HCT116 (cell line): ENCODE data around the gene ZSWIM4. TPM values are rescaled to one million over a fixed set of nuclear protein-coding genes. Genes with fewer than 3 reads are reported as not detected.

Source experiments
- ATAC-seq: fragments of 200-7000 bp; cut with Tn5 transposase; 2 replicates; pipeline ENCODE4 v1.9.1; 2020; ENCODE audit warnings: mild to moderate bottlenecking, moderate library complexity
- BruUV-seq: library from RNA; stranded (reverse); fragments of 400-500 nt; replicated peaks from 2 replicates; lab custom pipeline; 2021; lab: Mats Ljungman, UMichigan
- CTCF ChIA-PET: fragments of 300-600 bp; sonication (Branson Sonifier 250); formaldehyde crosslinking; loops from one replicate; lab custom pipeline; 2021; ENCODE audit warnings: antibody characterized with exemption; lab: Charles Lee
- POLR2A ChIA-PET: fragments of 300-600, 350-600 bp; sonication (Branson Sonifier 250); formaldehyde crosslinking; loops from one replicate; lab custom pipeline; 2021; ENCODE audit warnings: antibody characterized with exemption; lab: Charles Lee
- RAD21 ChIA-PET, 2 experiments: fragments of 300-600 bp; sonication (Branson Sonifier 250); formaldehyde crosslinking; loops; one replicate each; lab custom pipeline; 2023; ENCODE audit warnings: low total read pairs in 2 of 2; ENCODE audit not compliant: uncharacterized antibody in 2 of 2, unreplicated experiment in 2 of 2, low non-redundant PET in 1 of 2; lab: Charles Lee
- DNase-seq: peaks from one replicate; pipeline ENCODE4 v3.0.0-alpha.2; 2010; ENCODE audit warnings: low read depth, low spot score
- H2AFZ ChIP-seq: fragments of 200-600 bp; shearing (Covaris generic), sonication (generic); 2 replicates; pipeline ENCODE4 v1.6.1; 2017; ENCODE audit warnings: low read depth, mixed run types, mixed read lengths, antibody characterized with exemption, low read length; ENCODE audit not compliant: poor library complexity, severe bottlenecking
- H3K27ac ChIP-seq: 2 replicates; pipeline ENCODE4 v1.5.1; 2012; ENCODE audit warnings: low read depth, low read length
- H3K27me3 ChIP-seq: fragments of 200-600 bp; sonication (generic); 2 replicates; pipeline ENCODE4 v1.6.1; 2016; ENCODE audit warnings: mixed run types, low read length, mixed read lengths; ENCODE audit not compliant: insufficient read depth
- H3K36me3 ChIP-seq, 2 experiments: fragments of 200-500 bp in 1 of 2; fragments of 200-600 bp in 1 of 2; sonication (Bioruptor generic) in 1 of 2; sonication (generic) in 1 of 2; 2 replicates each; pipeline versions ENCODE4 v1.5.1 to v1.6.1; 2014 to 2016; ENCODE audit warnings: low read length in 2 of 2, inconsistent platforms in 1 of 2, mixed read lengths in 1 of 2, mixed run types in 1 of 2; ENCODE audit not compliant: insufficient read depth in 2 of 2, control insufficient read depth in 1 of 2
- H3K4me1 ChIP-seq, 2 experiments: fragments of 200-600 bp in 1 of 2; sonication (generic) in 1 of 2; 2 replicates each; pipeline versions ENCODE4 v1.5.1 to v1.6.1; 2012 to 2017; ENCODE audit warnings: low read length in 2 of 2, inconsistent platforms in 1 of 2, mild to moderate bottlenecking in 1 of 2, mixed read lengths in 1 of 2, mixed run types in 1 of 2, moderate library complexity in 1 of 2; ENCODE audit not compliant: insufficient read depth in 2 of 2, control insufficient read depth in 1 of 2
- H3K4me2 ChIP-seq: fragments of 200-600 bp; sonication (generic); 2 replicates; pipeline ENCODE4 v1.6.1; 2017; ENCODE audit warnings: mixed run types, low read length, mixed read lengths
- H3K4me3 ChIP-seq, 2 experiments: fragments of 200-600 bp in 1 of 2; sonication (generic) in 1 of 2; replicated peaks in 1 of 2; 2 replicates each; pipeline ENCODE4 v1.5.1; 2011 to 2016; ENCODE audit warnings: low read length in 2 of 2, control low read depth in 1 of 2, low read depth in 1 of 2, mild to moderate bottlenecking in 1 of 2, mixed read lengths in 1 of 2, mixed run types in 1 of 2
- H3K79me2 ChIP-seq: fragments of 200-600 bp; sonication (generic); 2 replicates; pipeline ENCODE4 v1.6.1; 2017; ENCODE audit warnings: mild to moderate bottlenecking, mixed run types, low read length, moderate library complexity, mixed read lengths; ENCODE audit not compliant: insufficient read depth
- H3K9ac ChIP-seq: fragments of 200-600 bp; sonication (generic); 2 replicates; pipeline ENCODE4 v1.6.1; 2016; ENCODE audit warnings: low read length, mixed read lengths
- H3K9me2 ChIP-seq: fragments of 200-600 bp; sonication (generic), shearing (Covaris generic); 2 replicates; pipeline ENCODE4 v1.6.1; 2017; ENCODE audit warnings: mixed run types, mild to moderate bottlenecking, moderate library complexity; ENCODE audit not compliant: insufficient read depth
- H3K9me3 ChIP-seq, 2 experiments: fragments of 200-500 bp in 1 of 2; fragments of 200-600 bp in 1 of 2; sonication (Bioruptor generic) in 1 of 2; sonication (generic) in 1 of 2; 2 replicates each; pipeline ENCODE4 v1.6.1; 2014 to 2017; ENCODE audit warnings: low read length in 2 of 2, mixed read lengths in 2 of 2, inconsistent platforms in 1 of 2, low read depth in 1 of 2, mild to moderate bottlenecking in 1 of 2, mixed run types in 1 of 2, moderate library complexity in 1 of 2; ENCODE audit not compliant: control insufficient read depth in 1 of 2, insufficient read depth in 1 of 2
- H4K20me1 ChIP-seq: fragments of 200-600 bp; sonication (generic), shearing (Covaris generic); 2 replicates; pipeline ENCODE4 v1.6.1; 2017; ENCODE audit warnings: mixed run types, mild to moderate bottlenecking, moderate library complexity; ENCODE audit not compliant: insufficient read depth
- CEBPB ChIP-seq: IDR thresholded peaks from 2 replicates; pipeline ENCODE4 v1.6.1; 2012; ENCODE audit warnings: low read depth
- SIN3A ChIP-seq: IDR thresholded peaks from 2 replicates; pipeline ENCODE4 v1.6.1; 2012; ENCODE audit warnings: low read depth
- ZNF274 ChIP-seq: fragments of 200-500 bp; sonication (Bioruptor generic); IDR thresholded peaks from 2 replicates; pipeline ENCODE4 v1.6.1; 2014; ENCODE audit warnings: mild to moderate bottlenecking, low read depth, low read length, inconsistent platforms
- intact Hi-C: fragments of 100-400 bp; cut with micrococcal nuclease; formaldehyde crosslinking; loops from 2 replicates; pipeline ENCODE4 v1.10.0; 2022
- total RNA-seq: library from RNA; stranded (reverse); gene quantifications from one replicate; pipeline ENCODE4 v1.2.1, GENCODE V29; 2021; ENCODE audit not compliant: unreplicated experiment

ZSWIM4 gene
- total RNA-seq, 1 experiment from 2014 or later: 9.8 TPM

DNA sequence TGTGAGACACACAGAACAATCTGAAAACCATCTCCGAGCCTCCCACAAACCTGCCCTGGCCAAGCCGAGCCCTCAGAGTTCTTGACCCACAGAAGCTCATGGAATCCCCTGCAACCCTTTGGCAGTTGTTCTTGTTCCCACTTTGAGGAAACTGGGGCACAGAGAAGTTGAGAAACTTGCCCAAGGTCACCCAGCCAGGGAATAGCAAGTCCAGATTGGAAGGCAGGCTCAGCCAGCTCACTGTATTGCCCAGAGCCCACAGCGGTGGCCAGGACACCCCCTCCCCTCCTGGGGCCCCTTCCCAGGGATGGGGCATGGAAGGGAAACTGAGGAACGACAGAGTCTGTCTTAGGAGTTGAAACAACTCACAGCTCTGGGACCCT lies 1.8 kb downstream of the ZSWIM4 start:
- intact Hi-C loops: loop anchor here (5.0 kb wide), 1 partner anchor 45 kb away; no protein-coding TSS in a partner anchor
- peak overlapping the region; percentile 94 for H3K27ac ChIP-seq
- H3K4me2 ChIP-seq: peak overlapping the region; percentile 93
- no peaks in the 10 kb centered on the region for H3K27me3 ChIP-seq
- no peaks in the 10 kb centered on the region for H3K36me3 ChIP-seq
- DNase-seq (no peak), ATAC-seq (no peak)
- ChIA-PET CTCF (interaction anchor here (1.2 kb wide), 1 partner anchor 65 kb away, joined by 3 read pairs; no protein-coding TSS in a partner anchor), RAD21 (interaction anchor here in 1 of 2 experiments (1.8 kb wide), 1 partner anchor 65 kb away, joined by 4 read pairs; no protein-coding TSS in a partner anchor), POLR2A (interaction anchor here (1.3 to 1.6 kb wide), 2 partner anchors 47 to 59 kb away, joined by 3 to 5 read pairs; no protein-coding TSS in a partner anchor)
- H3K4me3 ChIP-seq: peak overlapping the region; percentile 74 to 76
- H3K4me1 ChIP-seq: peaks cover 35 to 52% of the 10 kb centered on the region in 2 experiments
- no peaks in the 10 kb centered on the region for H4K20me1 ChIP-seq
- BruUV-seq: no TSS peak
- no peaks in the 10 kb centered on the region for H3K9me3 ChIP-seq
- H3K79me2 ChIP-seq: peaks cover 6% of the 10 kb centered on the region; the same call in 1 of the 2 replicates
- no peak overlapping the region for H2AFZ ChIP-seq
- H3K9me2 ChIP-seq: no peaks in the 10 kb centered on the region
- TF ChIP-seq SIN3A: no peak
- peak overlapping the region; percentile 76 for H3K9ac ChIP-seq

DNA sequence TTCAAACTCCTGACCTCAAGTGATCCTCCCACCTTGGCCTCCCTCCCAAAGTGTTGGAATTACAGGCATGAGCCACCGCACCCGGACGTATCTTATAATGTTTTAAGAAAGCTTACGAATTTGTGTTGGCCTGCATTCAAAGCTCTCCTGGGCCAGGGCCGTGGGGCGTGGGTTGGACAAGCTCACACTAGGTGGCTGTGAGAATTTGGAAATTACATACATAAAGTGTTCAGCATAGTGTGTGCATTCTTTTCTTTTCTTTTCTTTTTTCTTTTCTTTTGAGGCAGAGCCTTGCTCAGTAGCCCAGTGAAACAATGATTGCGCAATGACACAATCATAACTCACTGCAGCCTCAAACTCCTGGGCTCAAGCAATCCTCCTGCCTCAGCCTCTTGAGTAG lies 2.6 kb downstream of the ZSWIM4 start:
- Histone ChIP-seq H3K9me2 (no peaks in the 10 kb centered on the region), H3K36me3 (no peaks in the 10 kb centered on the region), H3K27me3 (no peaks in the 10 kb centered on the region), H4K20me1 (no peaks in the 10 kb centered on the region), H3K9ac (peak overlapping the region; percentile 41; the same call in 1 of the 2 replicates), H3K4me3 (no peak overlapping the region), H3K4me1 (peaks cover 36 to 52% of the 10 kb centered on the region in 2 experiments), H3K4me2 (peak overlapping the region; percentile 93), H3K27ac (peak overlapping the region; percentile 32), H3K9me3 (no peaks in the 10 kb centered on the region), H3K79me2 (peaks cover 6% of the 10 kb centered on the region; the same call in 1 of the 2 replicates), H2AFZ (no peak overlapping the region)
- intact Hi-C loops: loop anchor here (5.0 kb wide), 1 partner anchor 44 kb away; no protein-coding TSS in a partner anchor
- ATAC-seq (no peak), DNase-seq (no peak)
- ChIA-PET POLR2A (interaction anchor here (0.6 to 1.6 kb wide), 4 partner anchors 55 to 75 kb away, joined by 3 to 8 read pairs (median 4); no protein-coding TSS in a partner anchor), CTCF (interaction anchor here (1.2 to 1.3 kb wide), 3 partner anchors 37 to 65 kb away, joined by 3 read pairs; no protein-coding TSS in a partner anchor), RAD21 (interaction anchor here in 1 of 2 experiments (1.8 kb wide), 1 partner anchor 64 kb away, joined by 4 read pairs; no protein-coding TSS in a partner anchor)
- no peak for TF ChIP-seq ZNF274
- peak; percentile 96 for TF ChIP-seq CEBPB
- no TSS peak for BruUV-seq
